ENCODE data around the gene EXD3.

DNA sequence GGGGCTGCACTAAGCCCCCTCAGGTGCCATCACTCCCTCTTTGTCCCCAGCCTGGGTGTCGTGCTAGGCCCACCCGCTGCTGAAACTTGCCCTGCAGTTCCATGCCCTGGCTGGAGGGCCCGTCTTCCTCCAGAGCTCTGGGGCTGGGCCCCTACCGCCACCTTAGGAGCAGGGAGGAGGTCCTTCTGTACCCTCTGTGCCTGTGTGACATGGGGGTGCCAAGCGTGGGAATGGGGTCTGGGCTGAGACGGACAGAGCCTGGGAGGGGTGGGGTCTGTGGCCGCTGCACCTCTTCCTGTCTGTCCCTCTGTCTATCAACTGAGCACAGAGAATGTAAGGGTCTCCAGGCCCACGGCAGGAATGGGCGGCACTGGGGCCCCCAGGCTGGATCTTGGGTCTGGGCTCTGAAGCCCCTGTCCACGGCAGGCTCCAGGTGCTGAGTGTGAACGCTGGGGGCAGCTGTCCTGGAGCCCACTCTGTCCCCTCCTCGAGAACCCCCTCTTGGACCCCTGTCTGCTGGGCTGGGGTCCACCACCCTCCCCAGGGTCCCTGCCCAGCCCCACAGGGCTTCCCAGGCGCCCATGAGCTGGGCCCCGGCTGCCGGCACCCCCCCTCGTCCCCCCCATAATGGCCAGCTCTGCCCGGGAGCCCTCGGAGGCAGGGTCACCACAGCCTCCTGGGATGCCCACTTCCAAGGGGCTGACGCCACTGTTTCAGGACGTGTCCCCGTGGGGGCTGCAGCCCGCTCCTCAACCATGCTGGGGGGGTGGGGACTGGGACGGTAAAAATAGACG lies 105.0 kb downstream of the EXD3 start:
- TF ChIP-seq, protein P1, sequence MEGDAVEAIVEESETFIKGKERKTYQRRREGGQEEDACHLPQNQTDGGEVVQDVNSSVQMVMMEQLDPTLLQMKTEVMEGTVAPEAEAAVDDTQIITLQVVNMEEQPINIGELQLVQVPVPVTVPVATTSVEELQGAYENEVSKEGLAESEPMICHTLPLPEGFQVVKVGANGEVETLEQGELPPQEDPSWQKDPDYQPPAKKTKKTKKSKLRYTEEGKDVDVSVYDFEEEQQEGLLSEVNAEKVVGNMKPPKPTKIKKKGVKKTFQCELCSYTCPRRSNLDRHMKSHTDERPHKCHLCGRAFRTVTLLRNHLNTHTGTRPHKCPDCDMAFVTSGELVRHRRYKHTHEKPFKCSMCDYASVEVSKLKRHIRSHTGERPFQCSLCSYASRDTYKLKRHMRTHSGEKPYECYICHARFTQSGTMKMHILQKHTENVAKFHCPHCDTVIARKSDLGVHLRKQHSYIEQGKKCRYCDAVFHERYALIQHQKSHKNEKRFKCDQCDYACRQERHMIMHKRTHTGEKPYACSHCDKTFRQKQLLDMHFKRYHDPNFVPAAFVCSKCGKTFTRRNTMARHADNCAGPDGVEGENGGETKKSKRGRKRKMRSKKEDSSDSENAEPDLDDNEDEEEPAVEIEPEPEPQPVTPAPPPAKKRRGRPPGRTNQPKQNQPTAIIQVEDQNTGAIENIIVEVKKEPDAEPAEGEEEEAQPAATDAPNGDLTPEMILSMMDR (conservative IDR thresholded peaks at IDR 0.05; ENCODE audit: low read length): no peak
- no peak for TF ChIP-seq EZH2phosphoT487 (IDR thresholded peaks at IDR 0.05; ENCODE audit: borderline replicate concordance, low read depth, low read length)
